Measurements from ENCODE around the gene GNAZ.

- TF ChIP-seq MAX (IDR thresholded peaks at IDR 0.05), result no peak
- TF ChIP-seq REST (IDR thresholded peaks at IDR 0.05; ENCODE audit: low read depth), result no peak
- TF ChIP-seq EP300 (IDR thresholded peaks at IDR 0.05; ENCODE audit: borderline replicate concordance), result no peak
- no peak for TF ChIP-seq RAD21 (IDR thresholded peaks at IDR 0.05; ENCODE audit: low read depth)
- no peak for TF ChIP-seq FOXM1 (IDR thresholded peaks at IDR 0.05; ENCODE audit: borderline replicate concordance, low read depth)
- no peak for TF ChIP-seq CEBPB (IDR thresholded peaks at IDR 0.05)
- TF ChIP-seq NFIC (IDR thresholded peaks at IDR 0.05), result no peak
- no peak for TF ChIP-seq YY1 (IDR thresholded peaks at IDR 0.05; ENCODE audit: low read depth)
These were observed 93.3 kb downstream of the GNAZ start for GRCh38 chr22:23163665-23164064.

All from Ishikawa (cell line).